Measurements from ENCODE around the gene EIF4E.
"Not testable (repeated sequence)": the region's sequence is repeated elsewhere in the genome, so short reads cannot be mapped to it uniquely, and the experiment has no call there.

Gene EIF4E

GRCh38 chr4:98879515-98879914 lies 49.4 kb downstream of the EIF4E start:
- DNase-seq (ENCODE audit: low read depth, low spot score) = no peak

- no peak for DNase-seq (ENCODE audit: low read depth, low spot score)
Observed at GRCh38 chr4:98873059-98873458, 55.9 kb downstream of the EIF4E start.

GRCh38 chr4:98872120-98872906 lies 56.6 kb downstream of the EIF4E start:
- not testable (repeated sequence) for DNase-seq (ENCODE audit: low read depth, low spot score)

GRCh38 chr4:98867648-98868047 lies 61.3 kb downstream of the EIF4E start:
- DNase-seq (ENCODE audit: low read depth, low spot score) = no peak

- DNase-seq (ENCODE audit: low read depth, low spot score) = no peak
Observed at GRCh38 chr4:98865059-98865458, 63.9 kb downstream of the EIF4E start.

GRCh38 chr4:98864560-98864959 lies 64.4 kb downstream of the EIF4E start:
- DNase-seq (ENCODE audit: low read depth, low spot score) = no peak

DNA sequence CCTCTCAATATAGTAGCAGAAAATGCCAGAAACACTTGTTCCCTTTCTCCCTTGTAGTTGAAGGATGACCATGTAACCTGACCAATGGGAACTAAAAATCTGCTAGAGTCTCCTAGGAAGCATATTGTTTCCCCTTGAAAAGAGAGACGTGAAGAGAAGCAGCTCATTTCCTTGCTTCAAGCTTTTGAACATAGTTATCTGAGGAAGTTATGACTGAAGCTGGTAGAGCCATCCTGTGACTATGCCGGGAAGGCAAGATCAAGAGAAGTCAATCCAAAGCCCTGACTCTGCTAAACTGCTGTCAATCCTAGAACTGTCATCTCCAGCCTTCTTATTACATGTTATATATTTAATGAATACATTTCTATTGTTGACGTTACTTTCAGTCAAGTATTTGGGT lies 66.6 kb downstream of the EIF4E start:
- no peak for DNase-seq (ENCODE audit: low read depth, low spot score)

GRCh38 chr4:98861100-98861884 lies 67.6 kb downstream of the EIF4E start:
- DNase-seq (ENCODE audit: low read depth, low spot score) = no peak

DNA sequence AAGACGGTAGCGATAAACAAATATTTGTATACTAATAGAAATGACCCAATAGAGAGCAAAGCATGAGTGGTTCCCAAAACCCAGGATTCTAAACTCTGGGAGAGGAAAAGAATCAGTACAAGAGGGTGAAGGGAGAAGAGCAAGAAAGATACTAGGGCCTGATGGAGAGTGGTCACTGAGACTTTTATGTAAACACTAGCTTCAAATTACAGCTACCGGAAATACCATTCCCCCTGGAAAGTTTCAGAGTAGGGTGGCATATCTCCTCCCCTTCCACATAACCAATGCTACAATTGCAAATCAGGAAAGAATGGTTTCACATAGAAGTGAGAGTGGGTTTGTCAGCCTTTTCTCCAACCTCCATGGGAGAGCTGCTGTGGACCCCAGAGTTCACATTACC lies 77.1 kb downstream of the EIF4E start:
- DNase-seq (ENCODE audit: low read depth, low spot score) = no peak

DNA sequence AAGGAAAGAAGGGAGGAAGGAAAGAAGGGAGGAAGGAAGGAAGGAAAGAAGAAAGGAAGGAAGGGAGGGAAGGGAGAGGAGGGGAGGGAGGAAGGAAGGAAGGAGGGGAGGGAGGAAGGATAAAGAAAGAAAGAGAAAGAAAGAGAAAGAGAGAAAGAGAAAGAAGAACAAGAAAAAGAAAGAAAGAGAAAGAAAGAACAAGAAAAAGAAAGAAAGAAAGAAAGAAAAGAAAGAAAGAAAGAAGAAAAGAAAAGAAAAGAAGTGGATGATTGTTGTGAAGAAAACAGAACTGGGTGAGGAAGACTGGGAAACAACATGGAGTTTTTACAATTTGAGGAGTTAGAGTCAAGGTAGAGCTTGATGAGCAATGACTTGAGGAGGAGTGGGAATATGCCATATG lies 78.0 kb downstream of the EIF4E start:
- no peak for DNase-seq (ENCODE audit: low read depth, low spot score)

DNA sequence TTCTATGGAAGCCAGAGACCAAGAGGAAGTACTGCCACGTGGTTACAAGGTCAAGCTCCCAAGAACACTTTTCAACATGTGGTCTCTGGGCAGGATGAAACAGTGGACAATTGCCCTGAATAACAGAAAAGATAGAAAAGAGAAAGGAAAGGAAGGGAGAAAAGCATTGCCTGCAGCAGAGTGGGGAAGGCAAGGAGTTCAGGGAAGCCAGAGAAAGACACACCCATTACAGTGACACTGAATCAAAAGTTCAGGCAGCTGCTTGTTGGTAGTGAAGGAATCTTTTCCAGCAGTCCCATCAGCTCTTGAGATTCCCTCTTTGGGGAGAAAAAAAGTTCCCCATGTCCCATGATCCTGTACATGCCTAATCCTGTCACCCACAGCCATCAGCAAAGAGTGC lies 80.5 kb downstream of the EIF4E start:
- DNase-seq (ENCODE audit: low read depth, low spot score) = no peak

GRCh38 chr4:98845960-98846359 lies 83.0 kb downstream of the EIF4E start:
- DNase-seq (ENCODE audit: low read depth, low spot score) = no peak

GRCh38 chr4:98842917-98843316 lies 86.0 kb downstream of the EIF4E start:
- DNase-seq (ENCODE audit: low read depth, low spot score) = not testable (repeated sequence)

DNA sequence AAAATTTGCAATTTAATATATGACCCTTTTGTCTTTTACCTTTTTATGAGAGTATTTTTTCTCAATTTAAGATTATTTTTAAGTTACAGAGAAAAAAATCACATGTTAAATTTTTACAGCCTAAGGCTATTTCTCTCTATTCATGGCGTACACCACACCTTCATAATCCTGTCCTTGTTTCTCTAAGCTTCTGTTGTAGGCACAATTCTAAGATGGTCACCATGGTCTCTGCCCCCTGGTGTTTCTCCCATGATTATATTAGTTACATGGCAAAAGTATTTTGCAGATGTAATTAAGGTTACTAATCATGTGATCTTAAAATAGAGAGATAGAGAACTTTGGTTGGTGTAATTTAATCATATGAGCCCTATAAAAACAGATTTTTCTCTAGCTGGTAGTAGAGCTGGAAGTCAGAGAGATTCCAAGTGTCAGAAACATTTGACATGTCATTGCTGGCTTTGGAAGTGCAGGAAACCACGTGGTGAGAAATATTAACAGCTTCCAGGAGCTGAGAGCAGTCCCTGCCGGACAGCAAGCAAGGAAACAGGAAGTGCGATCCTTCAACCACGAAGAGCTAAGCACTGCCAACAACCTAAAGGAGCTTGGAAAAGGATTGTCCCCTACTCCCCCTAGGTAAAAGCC lies 89.8 kb downstream of the EIF4E start:
- no peak for DNase-seq (ENCODE audit: low read depth, low spot score)

GRCh38 chr4:98838531-98838930 lies 90.4 kb downstream of the EIF4E start:
- no peak for DNase-seq (ENCODE audit: low read depth, low spot score)

- DNase-seq (ENCODE audit: low read depth, low spot score) = no peak
Observed at GRCh38 chr4:98833384-98833783, 95.5 kb downstream of the EIF4E start.

DNA sequence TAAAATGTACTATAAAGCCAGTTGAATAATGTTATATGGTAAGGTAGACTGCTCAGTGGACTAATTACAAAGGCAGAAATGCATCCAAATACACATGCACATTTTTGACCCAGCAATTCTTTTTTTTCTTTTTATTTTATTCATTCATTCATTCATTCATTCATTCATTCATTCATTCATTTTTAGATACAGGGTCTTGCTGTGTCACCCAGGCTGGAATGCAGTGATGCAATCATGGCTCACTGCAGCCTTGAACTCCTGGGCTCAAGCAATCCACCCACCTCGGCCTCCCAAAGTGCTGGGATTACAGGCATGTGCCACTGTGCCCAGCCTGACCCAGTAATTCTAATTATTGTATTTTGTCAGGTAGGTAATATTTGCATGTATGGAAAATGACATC lies 97.9 kb downstream of the EIF4E start:
- DNase-seq (ENCODE audit: low read depth, low spot score) = not testable (repeated sequence)
